ENCODE measurements around the gene VWA1. TPM values are rescaled to one million over a fixed set of nuclear protein-coding genes. Genes with fewer than 3 reads are reported as not detected.
"Not testable (repeated sequence)": the region's sequence is repeated elsewhere in the genome, so short reads cannot be mapped to it uniquely, and the experiment has no call there.

The VWA1 gene
- polyA plus RNA-seq, 1 of the 3 experiments (the other 2 are of a cell fraction): 7.4 TPM

- Histone ChIP-seq H3K36me3 (replicated peaks in 1 of 2; ENCODE audit: control insufficient read depth in 1 of 2, insufficient read depth in 2 of 2, low read length in 1 of 2) (no peaks in the 10 kb centered on the region), H3K9me2 (no peaks in the 10 kb centered on the region), H3K79me2 (ENCODE audit: insufficient read depth) (no peaks in the 10 kb centered on the region), H3K27ac (ENCODE audit: low read depth in 2 of 2, low read length in 1 of 2) (no peak within 1 kb of the TSS), H3K4me1 (ENCODE audit: control insufficient read depth in 1 of 2, insufficient read depth in 2 of 2, low read depth in 1 of 2, low read length in 1 of 2) (no peaks in the 10 kb centered on the region), H2AFZ (ENCODE audit: low read depth) (0 out of 2 replicates have a peak within 1 kb of the TSS, but pooled peaks have one; percentile 16), H3K9ac (no peak within 1 kb of the TSS), H3K4me3 (ENCODE audit: low read depth in 2 of 2, low read length in 1 of 2) (no peak within 1 kb of the TSS), H3K9me3 (no peaks in the 10 kb centered on the region), H3K4me2 (no peak within 1 kb of the TSS), H3F3A (replicated peaks; ENCODE audit: insufficient read depth) (no peaks in the 10 kb centered on the region), H4K20me1 (ENCODE audit: insufficient read depth) (no peaks in the 10 kb centered on the region), H3K27me3 (ENCODE audit: insufficient read depth) (no peaks in the 10 kb centered on the region)
- CTCF ChIA-PET: no interaction called here
- WGBS (ENCODE audit: low lambda C conversion rate): 60% methylated on average over 6 of the region's 6 CpGs
- DNase-seq: no peak
- POLR2A ChIA-PET: no interaction called here
- TF ChIP-seq MXI1 (IDR thresholded peaks at IDR 0.05; ENCODE audit: low read depth, low read length): no peak
- TF ChIP-seq NFIC (IDR thresholded peaks at IDR 0.05; ENCODE audit: borderline replicate concordance): no peak
- TF ChIP-seq RAD21 (IDR thresholded peaks at IDR 0.05; ENCODE audit: low read length): no peak
- TF ChIP-seq POLR2AphosphoS5 (IDR thresholded peaks at IDR 0.05; ENCODE audit: low read depth, low read length): no peak
- no peak for TF ChIP-seq JUND (IDR thresholded peaks at IDR 0.05)
These were observed 13.7 kb downstream of the VWA1 start, which contains the start of gene ATAD3C for GRCh38 chr1:1449099-1449739. TSS of gene ATAD3C (plus strand) at chr1:1449689. CDS start at chr1:1450684, 995 bp downstream.

GRCh38 chr1:1450616-1451015 lies 15.1 kb downstream of the VWA1 start:
- H3F3A ChIP-seq (replicated peaks; ENCODE audit: insufficient read depth); H4K20me1 ChIP-seq (ENCODE audit: insufficient read depth); H3K27ac ChIP-seq (ENCODE audit: low read depth in 2 of 2, low read length in 1 of 2); H3K79me2 ChIP-seq (ENCODE audit: insufficient read depth); H3K9me3 ChIP-seq; H3K9ac ChIP-seq; H2AFZ ChIP-seq (ENCODE audit: low read depth); CTCF ChIA-PET; H3K27me3 ChIP-seq (ENCODE audit: insufficient read depth); DNase-seq; H3K4me1 ChIP-seq (ENCODE audit: control insufficient read depth in 1 of 2, insufficient read depth in 2 of 2, low read depth in 1 of 2, low read length in 1 of 2); H3K4me3 ChIP-seq (ENCODE audit: low read depth in 2 of 2, low read length in 1 of 2); H3K9me2 ChIP-seq; POLR2A ChIA-PET; H3K36me3 ChIP-seq (replicated peaks in 1 of 2; ENCODE audit: control insufficient read depth in 1 of 2, insufficient read depth in 2 of 2, low read length in 1 of 2); H3K4me2 ChIP-seq: not testable (repeated sequence)
- 77% methylated on average over 20 of the region's 22 CpGs for WGBS (ENCODE audit: low lambda C conversion rate)

DNA sequence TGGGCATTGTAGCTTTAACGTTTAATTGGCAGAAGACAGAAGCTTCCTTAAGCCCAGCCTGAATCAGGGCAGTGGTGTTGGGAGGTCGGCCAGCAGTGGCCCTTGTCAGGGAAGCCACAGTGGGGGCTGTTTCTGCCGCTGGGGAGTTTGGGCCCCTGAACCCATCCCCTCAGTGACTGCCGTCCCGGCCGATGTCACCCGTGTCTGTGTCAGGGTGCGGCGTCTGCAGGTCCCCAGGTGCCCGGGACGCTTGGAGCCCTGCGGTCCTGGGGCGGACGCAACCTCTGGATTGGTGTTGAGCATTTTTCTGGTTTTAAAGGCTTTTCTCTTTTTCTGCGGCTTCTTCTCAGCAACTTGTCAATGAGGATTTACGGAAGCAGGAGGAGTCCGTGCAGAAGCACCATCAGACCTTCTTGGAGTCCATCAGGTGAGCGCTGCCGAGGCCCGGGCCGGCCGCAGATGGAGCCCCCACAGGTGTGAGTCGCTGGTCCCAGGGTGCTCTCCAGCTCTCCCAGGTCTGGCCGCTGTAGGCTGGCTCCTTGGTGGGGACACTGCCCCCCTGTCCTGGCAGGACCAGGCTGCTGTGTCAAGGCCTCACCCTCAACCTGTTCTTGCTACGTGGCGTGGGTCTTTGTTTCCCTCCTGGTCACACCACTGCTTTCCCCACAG lies 16.3 kb downstream of the VWA1 start:
- no peaks in the 10 kb centered on the region for H3K79me2 ChIP-seq (ENCODE audit: insufficient read depth)

More for the DNA sequence above, 16.3 kb downstream of the VWA1 start:
- Histone ChIP-seq H3K9me3 (no peaks in the 10 kb centered on the region), H3K4me3 (ENCODE audit: low read depth in 2 of 2, low read length in 1 of 2) (no peak overlapping the region), H3K36me3 (replicated peaks in 1 of 2; ENCODE audit: control insufficient read depth in 1 of 2, insufficient read depth in 2 of 2, low read length in 1 of 2) (no peaks in the 10 kb centered on the region), H3F3A (replicated peaks; ENCODE audit: insufficient read depth) (no peaks in the 10 kb centered on the region), H3K9me2 (no peaks in the 10 kb centered on the region), H4K20me1 (ENCODE audit: insufficient read depth) (no peaks in the 10 kb centered on the region), H3K27me3 (ENCODE audit: insufficient read depth) (no peaks in the 10 kb centered on the region), H3K9ac (no peak overlapping the region), H2AFZ (ENCODE audit: low read depth) (no peak overlapping the region), H3K4me1 (ENCODE audit: control insufficient read depth in 1 of 2, insufficient read depth in 2 of 2, low read depth in 1 of 2, low read length in 1 of 2) (no peaks in the 10 kb centered on the region), H3K27ac (ENCODE audit: low read depth in 2 of 2, low read length in 1 of 2) (no peak overlapping the region), H3K4me2 (no peak overlapping the region)
- TF ChIP-seq ZBTB33 (IDR thresholded peaks at IDR 0.05; ENCODE audit: borderline replicate concordance, low read depth) (no peak), EP300 (IDR thresholded peaks at IDR 0.05; ENCODE audit: borderline replicate concordance in 1 of 2, low read depth in 1 of 2, low read length in 1 of 2) (no peak), RAD21 (IDR thresholded peaks at IDR 0.05; ENCODE audit: low read length) (no peak), GABPA (IDR thresholded peaks at IDR 0.05; ENCODE audit: low read depth) (no peak)
- TF ChIP-seq, protein P1, sequence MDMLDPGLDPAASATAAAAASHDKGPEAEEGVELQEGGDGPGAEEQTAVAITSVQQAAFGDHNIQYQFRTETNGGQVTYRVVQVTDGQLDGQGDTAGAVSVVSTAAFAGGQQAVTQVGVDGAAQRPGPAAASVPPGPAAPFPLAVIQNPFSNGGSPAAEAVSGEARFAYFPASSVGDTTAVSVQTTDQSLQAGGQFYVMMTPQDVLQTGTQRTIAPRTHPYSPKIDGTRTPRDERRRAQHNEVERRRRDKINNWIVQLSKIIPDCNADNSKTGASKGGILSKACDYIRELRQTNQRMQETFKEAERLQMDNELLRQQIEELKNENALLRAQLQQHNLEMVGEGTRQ (IDR thresholded peaks at IDR 0.05; ENCODE audit: borderline replicate concordance, low read depth, low read length): no peak
- TF ChIP-seq, protein P2, sequence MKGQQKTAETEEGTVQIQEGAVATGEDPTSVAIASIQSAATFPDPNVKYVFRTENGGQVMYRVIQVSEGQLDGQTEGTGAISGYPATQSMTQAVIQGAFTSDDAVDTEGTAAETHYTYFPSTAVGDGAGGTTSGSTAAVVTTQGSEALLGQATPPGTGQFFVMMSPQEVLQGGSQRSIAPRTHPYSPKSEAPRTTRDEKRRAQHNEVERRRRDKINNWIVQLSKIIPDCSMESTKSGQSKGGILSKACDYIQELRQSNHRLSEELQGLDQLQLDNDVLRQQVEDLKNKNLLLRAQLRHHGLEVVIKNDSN (IDR thresholded peaks at IDR 0.05; ENCODE audit: borderline replicate concordance, low read depth): no peak
- 90% methylated on average over 14 of the region's 26 CpGs for WGBS (ENCODE audit: low lambda C conversion rate)
- ChIA-PET CTCF (interaction anchor here (1.0 kb wide), 1 partner anchor 10 kb away, joined by 4 read pairs; no protein-coding TSS in a partner anchor), POLR2A (no interaction called here)
- DNase-seq: no peak
